HG03139 (cell line): ENCODE results near the gene CIITA.
"Not testable (repeated sequence)": the region's sequence is repeated elsewhere in the genome, so short reads cannot be mapped to it uniquely, and the experiment has no call there.

Experiments used
- ATAC-seq: cut with Tn5 transposase; IDR thresholded peaks from one replicate; pipeline ENCODE4 v1.9.1; 2021; ENCODE audit not compliant: unreplicated experiment

CIITA gene

DNA sequence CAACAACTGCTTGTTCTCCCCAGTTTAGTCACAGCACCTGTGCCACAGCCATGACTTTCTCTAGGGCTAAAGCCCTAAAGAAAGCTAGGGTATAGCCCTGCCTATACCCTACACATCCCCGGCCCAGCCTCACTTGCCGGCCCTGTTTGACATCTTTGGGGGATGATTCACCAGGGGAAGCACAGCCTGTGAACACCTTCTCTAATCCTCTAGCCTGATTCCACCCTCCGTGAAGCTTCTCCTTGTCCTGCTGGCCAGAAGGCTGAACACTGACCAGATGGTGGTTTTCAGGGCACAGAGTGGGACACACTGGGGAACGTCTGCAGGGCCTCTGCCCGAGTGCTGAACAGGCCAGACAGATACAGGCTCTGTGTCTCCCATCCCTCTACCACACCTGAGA lies 73.4 kb downstream of the CIITA start:
- no peak for ATAC-seq

GRCh38 chr16:10951026-10951425 lies 74.0 kb downstream of the CIITA start:
- ATAC-seq, result no peak

- no peak for ATAC-seq
Measured at GRCh38 chr16:10954903-10955302, 77.9 kb downstream of the CIITA start.

GRCh38 chr16:10957771-10958482 lies 80.9 kb downstream of the CIITA start:
- ATAC-seq, result no peak

- ATAC-seq, result no peak
Measured at GRCh38 chr16:10959161-10959560, 82.2 kb downstream of the CIITA start.

DNA sequence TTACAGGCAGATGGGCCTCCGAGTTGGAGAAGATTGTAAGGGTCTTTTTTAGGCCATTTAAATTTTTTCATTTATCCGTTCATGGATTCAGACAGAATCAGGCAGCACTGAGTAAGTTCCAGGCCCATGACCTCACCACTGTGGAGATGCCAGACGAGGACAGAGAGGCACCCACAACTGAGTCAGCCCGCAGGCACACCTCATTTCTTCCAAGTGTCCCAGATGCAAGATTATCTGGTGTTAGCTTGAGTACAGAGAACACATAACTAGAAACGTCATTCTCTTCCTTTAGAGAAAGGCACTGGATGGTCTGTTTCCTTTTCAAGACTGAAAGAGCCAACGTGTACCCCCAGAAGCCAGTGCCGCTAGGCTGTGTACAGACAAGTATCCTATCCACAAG lies 84.2 kb downstream of the CIITA start:
- no peak for ATAC-seq

- peak; percentile 36 for ATAC-seq
Measured at GRCh38 chr16:10964039-10964890, 87.3 kb downstream of the CIITA start.

DNA sequence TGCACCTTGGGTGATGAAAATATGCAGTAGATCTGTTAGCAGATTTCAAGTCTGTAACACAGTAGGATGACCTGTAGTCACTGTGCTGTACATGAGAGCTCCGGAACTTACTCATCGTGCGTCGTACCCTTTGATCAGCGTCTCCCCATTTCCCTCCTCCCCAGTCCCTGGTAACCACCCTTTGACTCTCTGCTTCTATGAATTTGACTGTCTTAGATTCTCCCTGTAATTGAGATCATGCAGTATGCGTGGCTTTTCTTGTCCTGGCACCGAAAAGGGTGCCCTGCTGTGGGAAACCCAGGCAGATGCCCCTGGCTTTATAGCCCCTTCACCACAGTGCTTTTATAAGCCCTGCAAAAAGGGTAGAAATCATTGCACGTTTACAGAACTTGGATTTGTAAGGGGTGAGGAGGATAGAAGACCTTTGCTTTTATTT lies 87.9 kb downstream of the CIITA start:
- no peak for ATAC-seq

DNA sequence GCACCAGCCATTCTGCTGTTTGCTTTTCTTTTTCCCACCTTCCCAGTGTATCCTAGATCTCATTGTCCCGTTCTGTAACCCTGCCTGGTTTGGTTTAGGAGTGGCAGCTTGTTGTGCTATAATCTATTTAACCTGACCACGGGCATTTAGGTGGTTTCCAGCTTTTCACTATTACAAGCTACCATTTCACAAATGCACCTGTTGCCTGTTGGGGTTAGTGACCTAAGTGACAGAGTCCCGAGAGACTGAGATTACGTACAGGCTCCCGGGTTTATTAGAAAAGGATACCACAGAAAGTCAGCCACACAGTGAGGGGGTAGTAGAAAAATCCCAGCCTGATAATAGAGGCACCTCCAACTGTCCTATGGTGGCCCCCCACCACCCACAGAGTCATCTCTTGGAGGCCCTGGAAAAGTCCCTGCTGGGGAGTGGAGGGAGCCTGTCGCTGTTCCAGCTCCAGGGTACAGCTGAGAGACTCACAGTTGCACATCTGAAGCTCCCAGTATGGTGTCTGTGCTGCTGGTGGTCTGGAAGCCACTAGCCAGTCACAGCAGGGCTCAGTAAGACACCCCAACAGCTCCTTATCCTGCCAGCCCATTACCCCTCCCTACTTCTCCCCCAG lies 88.5 kb downstream of the CIITA start:
- ATAC-seq, result peak; percentile 59

GRCh38 chr16:10966129-10966528 lies 89.1 kb downstream of the CIITA start:
- no peak for ATAC-seq

DNA sequence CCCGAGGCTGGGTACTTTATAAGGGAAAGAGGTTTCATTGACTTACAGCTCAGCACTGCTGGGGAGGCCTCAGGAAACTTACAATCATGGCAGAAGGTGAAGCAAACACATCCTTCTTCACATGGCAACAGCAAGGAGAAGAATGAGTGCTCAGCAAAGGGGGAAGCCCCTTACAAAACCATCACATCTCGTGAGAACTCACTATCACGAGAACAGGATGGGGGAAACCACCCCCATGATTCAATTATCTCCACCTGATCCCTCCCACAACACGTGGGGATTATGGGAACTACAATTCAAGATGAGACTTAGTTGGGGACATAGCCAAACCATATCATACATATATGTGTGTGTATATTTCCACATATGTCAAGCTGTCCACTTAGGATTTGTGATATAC lies 89.6 kb downstream of the CIITA start:
- ATAC-seq, result not testable (repeated sequence)

DNA sequence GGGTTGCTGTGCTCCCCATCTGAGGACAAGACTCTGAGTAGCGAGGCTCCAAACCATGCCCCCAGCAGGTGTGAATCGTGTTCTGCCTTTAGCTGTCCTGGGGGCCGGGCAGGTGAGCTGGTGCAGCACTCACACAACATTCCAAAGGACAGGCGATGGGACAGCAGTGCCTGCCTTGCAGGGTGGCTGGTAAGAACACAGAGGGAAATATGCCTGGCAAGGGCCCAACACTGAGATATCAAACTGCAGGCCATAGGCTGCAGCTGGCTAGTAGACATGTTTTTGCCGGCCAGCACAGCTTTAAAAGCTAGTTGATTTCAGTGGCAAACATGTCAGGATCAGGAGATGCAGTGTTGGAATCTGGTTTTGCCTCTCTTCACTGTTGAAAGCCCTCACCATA lies 91.0 kb downstream of the CIITA start:
- no peak for ATAC-seq

DNA sequence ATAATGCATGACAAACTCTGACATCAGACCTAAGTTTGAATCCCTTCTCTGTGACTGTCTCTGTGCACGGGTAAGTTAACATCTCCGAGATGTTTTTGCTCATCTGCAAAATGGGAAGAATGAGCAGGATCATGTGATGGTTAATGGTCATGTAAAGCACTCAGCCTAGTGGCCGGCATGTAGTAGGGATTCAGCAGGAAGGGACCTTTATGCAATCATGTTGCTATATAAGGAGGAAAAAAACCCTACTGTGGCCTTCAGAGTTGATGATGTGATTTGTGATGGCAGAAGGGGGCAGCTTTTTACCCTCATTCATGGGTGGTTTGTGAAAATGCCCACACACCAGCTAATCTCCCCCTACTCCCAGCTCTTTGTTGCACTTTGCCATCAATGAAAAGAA lies 91.5 kb downstream of the CIITA start:
- no peak for ATAC-seq

- ATAC-seq, result no peak
Measured at GRCh38 chr16:10969615-10970014, 92.6 kb downstream of the CIITA start.

DNA sequence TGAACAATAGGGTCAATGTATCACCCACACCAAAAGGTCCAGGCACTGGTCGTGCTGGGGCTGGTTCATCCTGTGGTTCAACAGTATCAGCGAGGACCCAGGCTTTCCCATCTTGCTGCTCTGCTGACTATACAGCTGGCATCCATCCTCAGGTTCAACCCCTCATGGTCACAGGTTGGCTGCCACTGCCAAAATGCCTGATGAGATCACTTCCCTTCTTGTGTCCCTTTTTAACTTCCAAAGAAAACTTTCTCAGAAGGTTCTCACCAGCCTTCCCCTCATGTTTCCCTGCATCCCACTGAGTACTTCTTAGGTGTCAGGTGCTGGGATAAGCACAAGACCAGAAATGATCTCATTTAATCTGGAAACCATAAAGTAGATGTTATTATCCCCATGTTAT lies 93.1 kb downstream of the CIITA start:
- ATAC-seq, result no peak

DNA sequence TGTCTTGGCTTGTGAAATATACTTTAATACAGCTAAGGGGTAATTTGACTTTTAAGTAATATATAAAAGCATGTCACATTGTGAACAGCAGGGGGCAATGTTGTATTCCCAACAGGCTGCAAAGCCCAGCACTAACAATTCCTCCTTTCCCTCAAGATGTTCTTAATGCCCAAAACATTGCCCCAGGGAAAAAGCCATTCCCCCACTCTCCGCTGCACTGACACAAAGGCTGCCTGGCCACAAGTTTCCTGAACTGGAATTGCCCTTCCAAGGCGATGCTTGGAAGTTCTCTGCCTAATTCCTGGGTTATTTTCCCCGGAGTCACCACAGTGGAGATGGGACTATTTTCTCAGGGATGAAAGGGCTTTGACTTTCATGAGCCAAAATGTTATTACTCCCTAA lies 94.6 kb downstream of the CIITA start:
- no peak for ATAC-seq

DNA sequence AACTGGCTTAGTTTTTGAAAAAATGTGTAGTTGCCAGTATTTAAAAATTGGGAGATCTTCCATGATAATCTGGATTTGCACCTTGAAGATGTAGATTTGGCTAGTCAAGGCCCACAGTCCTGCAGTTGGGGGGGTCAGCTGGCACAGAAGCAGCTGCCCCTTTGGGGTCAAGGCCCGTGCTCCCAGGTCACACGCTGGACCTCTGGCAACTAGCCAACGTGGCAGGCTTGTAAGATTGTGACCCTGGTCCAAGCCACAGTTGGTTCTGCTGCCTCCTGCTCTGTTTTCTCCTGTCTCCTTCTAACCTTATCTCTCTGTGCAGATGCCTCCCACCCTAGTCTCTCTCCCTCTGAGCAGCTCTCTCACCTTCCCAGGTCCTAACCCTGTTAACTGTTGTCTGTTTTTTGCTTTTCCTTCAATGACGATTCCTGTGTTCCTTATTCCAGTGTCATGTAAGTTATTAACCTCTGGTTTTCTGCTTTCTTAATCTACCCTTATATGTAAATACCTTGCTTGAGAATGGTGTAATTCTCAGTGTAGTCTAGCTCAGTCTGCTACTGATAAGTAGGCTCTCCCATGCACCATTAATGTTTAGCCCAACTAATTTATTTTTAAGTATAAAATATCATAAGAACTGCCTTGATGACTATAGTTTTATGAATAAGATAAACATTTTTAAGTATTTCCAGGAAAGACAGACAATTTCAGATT lies 95.3 kb downstream of the CIITA start:
- no peak for ATAC-seq

DNA sequence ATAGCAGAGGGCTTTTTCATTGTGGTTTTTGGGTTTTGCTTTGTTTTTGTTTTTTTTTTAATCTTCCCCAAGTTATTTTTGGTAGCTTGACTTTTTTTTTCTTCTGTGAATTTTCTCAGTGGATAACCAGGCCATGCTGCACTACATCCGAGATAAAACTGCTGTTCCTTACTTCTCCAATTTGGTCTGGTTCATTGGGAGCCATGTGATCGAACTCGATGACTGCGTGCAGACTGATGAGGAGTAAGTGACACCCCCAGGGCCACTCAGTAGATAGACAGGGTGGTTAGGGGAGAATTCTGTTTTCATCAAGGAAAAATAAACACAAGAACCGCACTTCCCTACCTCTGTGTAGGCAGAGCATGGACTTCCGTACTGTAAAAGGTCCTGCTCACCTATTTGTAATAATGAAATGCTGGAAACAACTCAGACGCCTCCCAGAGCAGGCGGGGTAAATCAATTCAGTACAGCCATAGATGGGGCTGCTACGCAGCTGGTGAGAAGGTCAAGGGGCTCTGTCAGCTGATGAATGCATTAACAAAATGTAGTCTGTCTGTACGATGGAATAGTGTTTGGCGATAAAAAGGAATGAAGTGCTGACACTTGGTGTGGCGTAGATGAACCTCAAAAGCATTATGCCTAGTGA lies 95.9 kb downstream of the CIITA start:
- no peak for ATAC-seq

DNA sequence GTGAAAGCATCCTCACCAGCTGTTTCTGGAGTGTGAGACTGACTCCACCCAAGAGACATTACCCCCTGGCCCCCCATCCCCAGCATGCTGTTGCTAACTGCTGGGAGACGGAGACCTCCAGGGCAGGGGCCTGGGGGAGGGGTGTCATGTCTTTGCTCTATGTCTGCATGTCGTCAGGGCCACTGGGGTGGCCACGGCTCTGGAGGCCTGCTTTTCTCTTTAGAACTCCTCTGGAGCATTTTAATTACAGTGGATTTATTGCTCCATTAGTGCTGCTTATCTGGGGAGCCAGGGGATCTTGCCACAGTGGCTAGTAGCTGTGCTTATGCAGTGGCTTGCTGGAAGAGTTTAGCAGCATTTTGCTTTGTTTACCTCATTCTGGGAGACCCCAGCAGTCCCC lies 99.6 kb downstream of the CIITA start:
- ATAC-seq, result no peak

DNA sequence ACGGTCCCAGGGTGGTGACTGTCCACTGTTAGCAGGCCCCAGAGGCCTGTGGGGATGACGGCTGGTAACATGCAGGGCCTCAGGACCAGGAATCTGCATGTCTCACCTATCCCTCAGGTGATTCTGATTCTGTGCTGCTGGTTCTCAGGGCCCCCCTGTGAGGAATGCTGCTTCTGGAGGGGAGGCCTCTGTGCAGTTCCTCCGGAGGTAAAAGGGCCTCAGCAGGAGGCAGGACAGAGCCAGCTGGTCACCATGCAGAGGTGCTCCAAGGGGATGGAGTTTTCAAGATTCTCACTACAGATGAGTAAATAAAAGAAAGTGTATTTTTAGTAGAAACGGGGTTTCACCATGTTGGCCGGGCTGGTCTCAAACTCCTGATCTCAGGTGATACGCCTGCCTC lies 101.1 kb downstream of the CIITA start:
- no peak for ATAC-seq
